PC-9 (cell line): ENCODE results near the gene TRIM43B. TPM values are rescaled to one million over a fixed set of nuclear protein-coding genes. Genes with fewer than 3 reads are reported as not detected.
"Not testable (repeated sequence)": the region's sequence is repeated elsewhere in the genome, so short reads cannot be mapped to it uniquely, and the experiment has no call there.

Source experiments
- BruUV-seq: library from RNA; stranded (reverse); fragments of 400-500 nt; replicated peaks from 2 replicates; lab custom pipeline; 2021; lab: Mats Ljungman, UMichigan
- CTCF ChIA-PET: fragments of 300-600 bp; sonication (Branson Sonifier 250); formaldehyde crosslinking; loops from one replicate; lab custom pipeline; 2022; ENCODE audit warnings: antibody characterized with exemption; lab: Charles Lee
- POLR2A ChIA-PET: fragments of 300-600 bp; sonication (Branson Sonifier 250); formaldehyde crosslinking; loops from one replicate; lab custom pipeline; 2022; ENCODE audit warnings: antibody characterized with exemption; ENCODE audit not compliant: unreplicated experiment; lab: Charles Lee
- DNase-seq, 2 experiments: peaks; one replicate each; pipeline versions ENCODE4 v3.0.0 to v3.0.0-alpha.2; 2015 to 2022; ENCODE audit warnings: mixed read lengths in 1 of 2
- H2AFZ ChIP-seq: fragments of 200-600 bp; sonication (generic); 2 replicates; pipeline ENCODE4 v1.8.1; 2017; ENCODE audit warnings: antibody characterized with exemption
- H3F3A ChIP-seq: fragments of 200-600 bp; sonication (generic); 2 replicates; pipeline ENCODE4 v1.8.1; 2017; ENCODE audit warnings: antibody characterized with exemption, mild to moderate bottlenecking, low read depth; ENCODE audit not compliant: insufficient read depth
- H3K27ac ChIP-seq: fragments of 200-600 bp; sonication (generic); 2 replicates; pipeline ENCODE4 v1.6.1; 2016; ENCODE audit warnings: mixed run types
- H3K27me3 ChIP-seq: fragments of 200-600 bp; sonication (generic); 2 replicates; pipeline ENCODE4 v1.6.1; 2016; ENCODE audit warnings: low read depth, mixed run types; ENCODE audit not compliant: insufficient read depth
- H3K36me3 ChIP-seq: fragments of 200-600 bp; sonication (generic); 2 replicates; pipeline ENCODE4 v1.6.1; 2016; ENCODE audit warnings: low read depth, mixed run types
- H3K4me1 ChIP-seq: fragments of 200-600 bp; sonication (generic); replicated peaks from 2 replicates; pipeline ENCODE4 v1.6.1; 2016; ENCODE audit warnings: mixed run types; ENCODE audit not compliant: insufficient read depth
- H3K4me2 ChIP-seq: fragments of 200-600 bp; sonication (generic); 2 replicates; pipeline ENCODE4 v1.6.1; 2017; ENCODE audit warnings: mixed run types
- H3K4me3 ChIP-seq: fragments of 200-600 bp; sonication (generic); 2 replicates; pipeline ENCODE4 v1.6.1; 2016; ENCODE audit warnings: mixed run types
- H3K79me2 ChIP-seq: fragments of 200-600 bp; sonication (generic); 2 replicates; pipeline ENCODE4 v1.6.1; 2017; ENCODE audit warnings: low read depth, mixed run types
- H3K9me2 ChIP-seq: fragments of 200-600 bp; sonication (generic); 2 replicates; pipeline ENCODE4 v1.8.1; 2017; ENCODE audit warnings: mild to moderate bottlenecking; ENCODE audit not compliant: insufficient read depth
- H3K9me3 ChIP-seq: fragments of 200-600 bp; sonication (generic); 2 replicates; pipeline ENCODE4 v1.8.1; 2016; ENCODE audit warnings: low read depth; ENCODE audit not compliant: insufficient read depth
- H4K20me1 ChIP-seq: fragments of 200-600 bp; sonication (generic); 2 replicates; pipeline ENCODE4 v1.8.1; 2017; ENCODE audit not compliant: insufficient read depth
- intact Hi-C: fragments of 100-400 bp; cut with micrococcal nuclease; formaldehyde crosslinking; loops from one replicate; pipeline ENCODE4 v1.10.0; 2022; ENCODE audit not compliant: unreplicated experiment
- total RNA-seq: library from RNA; stranded (reverse); gene quantifications from 2 replicates; pipeline ENCODE4 v1.2.3, GENCODE V29; 2021

TRIM43B gene
- total RNA-seq, 1 experiment from 2014 or later: not detected

GRCh38 chr2:95433373-95433772 lies 51.2 kb downstream of the TRIM43B start:
- CTCF ChIA-PET, H3K9me3 ChIP-seq, H3K36me3 ChIP-seq, DNase-seq, intact Hi-C loops, H4K20me1 ChIP-seq, H3K4me2 ChIP-seq, H3K27ac ChIP-seq, H2AFZ ChIP-seq, H3K79me2 ChIP-seq, H3K4me3 ChIP-seq, H3K9me2 ChIP-seq, H3F3A ChIP-seq, H3K27me3 ChIP-seq, H3K4me1 ChIP-seq, POLR2A ChIA-PET, BruUV-seq: not testable (repeated sequence)

GRCh38 chr2:95429748-95430467 lies 54.6 kb downstream of the TRIM43B start:
- H4K20me1 ChIP-seq, POLR2A ChIA-PET, intact Hi-C loops, H2AFZ ChIP-seq, H3K4me2 ChIP-seq, H3K27me3 ChIP-seq, H3K9me2 ChIP-seq, H3K4me3 ChIP-seq, H3K36me3 ChIP-seq, H3K79me2 ChIP-seq, CTCF ChIA-PET, DNase-seq, H3K27ac ChIP-seq, H3K4me1 ChIP-seq, H3K9me3 ChIP-seq, H3F3A ChIP-seq, BruUV-seq: not testable (repeated sequence)

- H3K9me2 ChIP-seq, CTCF ChIA-PET, H3K79me2 ChIP-seq, H3K4me1 ChIP-seq, H3K27ac ChIP-seq, H2AFZ ChIP-seq, BruUV-seq, intact Hi-C loops, DNase-seq, POLR2A ChIA-PET, H3K27me3 ChIP-seq, H3F3A ChIP-seq, H3K4me2 ChIP-seq, H4K20me1 ChIP-seq, H3K4me3 ChIP-seq, H3K9me3 ChIP-seq, H3K36me3 ChIP-seq: not testable (repeated sequence)
Observed at GRCh38 chr2:95427196-95427867, 57.2 kb downstream of the TRIM43B start.

Other genes with a start within 250 kb of the TRIM43B start
- 129 and 147 TPM in 2 replicates for gene PROM2, start 210.3 kb downstream of the TRIM43B start, total RNA-seq
- gene KCNIP3, start 187.4 kb downstream of the TRIM43B start, total RNA-seq: 3.5 and 4.5 TPM in 2 replicates
- gene FAHD2A, start 82.0 kb downstream of the TRIM43B start, total RNA-seq: 23.0 and 28.7 TPM in 2 replicates
- gene TRIM43, start 107.2 kb upstream of the TRIM43B start, total RNA-seq: not detected in 2 replicates